Ureter (tissue), 1 donor: Measurements from ENCODE around the gene OR2W1. TPM values are rescaled to one million over a fixed set of nuclear protein-coding genes. Genes with fewer than 3 reads are reported as not detected.

Experiments
- DNase-seq: peaks from one replicate; pipeline ENCODE4 v3.0.0-alpha.2; 2020; ENCODE audit warnings: low spot score
- total RNA-seq: library from RNA; stranded (reverse); gene quantifications from one replicate; pipeline ENCODE4 v1.2.4, GENCODE V29; 2023
- donor health status: DM: yes; HTN: yes; CAD: no.

OR2W1 gene, protein sequence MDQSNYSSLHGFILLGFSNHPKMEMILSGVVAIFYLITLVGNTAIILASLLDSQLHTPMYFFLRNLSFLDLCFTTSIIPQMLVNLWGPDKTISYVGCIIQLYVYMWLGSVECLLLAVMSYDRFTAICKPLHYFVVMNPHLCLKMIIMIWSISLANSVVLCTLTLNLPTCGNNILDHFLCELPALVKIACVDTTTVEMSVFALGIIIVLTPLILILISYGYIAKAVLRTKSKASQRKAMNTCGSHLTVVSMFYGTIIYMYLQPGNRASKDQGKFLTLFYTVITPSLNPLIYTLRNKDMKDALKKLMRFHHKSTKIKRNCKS
- total RNA-seq: not detected

DNA sequence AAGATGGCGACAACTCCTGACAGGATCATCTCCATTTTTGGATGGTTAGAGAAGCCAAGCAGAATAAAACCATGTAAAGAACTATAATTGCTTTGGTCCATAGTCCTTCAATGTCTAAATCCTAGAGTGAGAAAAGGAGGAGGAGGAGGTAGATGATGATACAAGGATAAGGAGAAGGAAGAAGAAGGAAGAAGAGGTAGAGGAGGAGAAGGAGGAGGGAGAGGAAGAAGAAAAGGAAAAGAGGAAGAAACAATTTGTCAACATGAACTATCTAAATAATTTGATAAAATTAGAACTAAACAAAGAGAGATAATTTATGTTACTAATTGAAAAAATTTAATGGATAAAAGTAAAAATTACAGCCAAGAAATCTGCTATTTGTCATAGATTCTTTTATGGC, at the start of gene OR2W1:
Gene OR2W1, minus strand, starts transcription at position 101 of the 400 bp plus-strand sequence. Its CDS starts 0 bp downstream, at position 101.
- DNase-seq: no peak

- no peak for DNase-seq
Observed at GRCh38 chr6:29092957-29093356, 48.0 kb upstream of the OR2W1 start.

GRCh38 chr6:29087213-29087612, 42.2 kb upstream of the OR2W1 start, which contains the start of gene OR2B3:
Gene OR2B3, minus strand, starts transcription at chr6:29087313. Its CDS starts 65 bp downstream, at chr6:29087248.
- DNase-seq: no peak

DNA sequence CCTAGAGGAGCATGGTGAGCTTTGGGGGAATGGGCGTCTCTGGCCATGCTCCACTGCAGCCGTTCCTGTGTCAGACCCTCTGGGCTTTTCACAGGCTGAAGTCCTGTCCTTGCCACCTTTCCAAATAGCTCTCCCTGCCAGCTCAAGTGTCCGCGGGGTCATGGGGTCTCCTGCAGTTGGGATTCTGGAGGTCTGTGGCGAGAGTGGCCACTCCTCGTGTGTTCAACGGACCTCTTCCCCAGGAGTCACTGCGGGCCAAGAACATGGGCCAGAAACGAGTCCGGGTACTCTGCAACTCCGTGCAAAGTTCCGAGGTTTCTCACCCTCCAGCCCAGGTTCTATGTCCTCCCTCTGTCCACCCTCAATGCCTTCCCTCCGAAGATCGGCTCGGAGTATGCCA, 37.5 kb upstream of the OR2W1 start:
- DNase-seq: no peak

- DNase-seq: no peak
Observed at GRCh38 chr6:29081312-29081711, 36.3 kb upstream of the OR2W1 start.

- no peak for DNase-seq
Observed at GRCh38 chr6:29079203-29079602, 34.2 kb upstream of the OR2W1 start.

GRCh38 chr6:29071831-29072723, 27.1 kb upstream of the OR2W1 start:
- DNase-seq: no peak

DNA sequence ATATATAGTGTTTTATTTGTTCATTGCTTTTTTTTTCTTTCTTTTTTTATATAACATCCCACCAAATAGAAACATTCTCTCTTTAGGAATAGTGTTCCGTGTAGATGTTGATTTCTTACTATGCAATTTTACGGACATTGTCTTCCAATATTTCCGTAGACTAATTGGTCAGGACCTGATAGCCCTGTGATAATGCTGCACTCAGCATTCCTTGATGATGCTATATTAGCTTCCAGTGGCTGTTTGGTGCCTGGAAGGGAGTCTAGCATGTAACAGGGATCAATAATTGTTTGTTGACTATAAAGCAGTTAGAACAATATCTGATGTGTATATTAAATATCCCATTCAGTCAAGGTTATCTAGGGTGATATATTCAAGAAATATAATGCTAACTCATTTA, 6.7 kb upstream of the OR2W1 start:
- no peak for DNase-seq

GRCh38 chr6:29035951-29036350, 9.0 kb downstream of the OR2W1 start:
- no peak for DNase-seq

- no peak for DNase-seq
Observed at GRCh38 chr6:29028821-29029220, 16.2 kb downstream of the OR2W1 start.

DNA sequence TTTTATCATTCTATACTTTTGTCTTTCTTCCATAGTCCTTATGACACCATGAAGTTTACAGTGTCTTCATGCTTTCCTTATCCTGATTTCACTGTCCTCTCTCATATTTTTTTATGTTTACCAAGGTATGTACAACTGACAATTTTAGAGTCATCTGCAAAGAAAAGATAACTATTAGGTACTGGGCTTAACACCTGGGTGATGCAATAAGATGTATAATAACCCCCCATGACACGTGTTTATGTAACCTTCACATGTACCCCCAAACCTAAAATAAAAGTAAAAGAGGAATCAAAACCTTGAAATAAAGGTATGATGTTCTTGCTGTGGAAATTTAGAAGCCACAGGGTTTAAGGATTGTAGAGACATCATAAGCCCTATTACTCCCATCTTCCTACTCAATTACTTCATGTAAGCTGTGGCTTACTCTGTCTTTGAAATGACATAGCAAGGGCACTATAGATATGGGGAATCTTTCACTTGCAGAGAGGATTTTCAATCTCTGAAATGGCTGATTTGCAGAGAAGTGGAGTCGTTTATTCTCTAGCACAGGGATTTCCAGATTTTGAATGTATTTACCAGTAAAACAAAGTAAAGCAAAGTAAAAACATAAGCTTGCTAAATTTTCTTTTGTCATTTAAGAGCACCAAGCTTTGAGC, 18.9 kb downstream of the OR2W1 start:
- DNase-seq: no peak

- no peak for DNase-seq
Observed at GRCh38 chr6:29021434-29021833, 23.5 kb downstream of the OR2W1 start.

DNA sequence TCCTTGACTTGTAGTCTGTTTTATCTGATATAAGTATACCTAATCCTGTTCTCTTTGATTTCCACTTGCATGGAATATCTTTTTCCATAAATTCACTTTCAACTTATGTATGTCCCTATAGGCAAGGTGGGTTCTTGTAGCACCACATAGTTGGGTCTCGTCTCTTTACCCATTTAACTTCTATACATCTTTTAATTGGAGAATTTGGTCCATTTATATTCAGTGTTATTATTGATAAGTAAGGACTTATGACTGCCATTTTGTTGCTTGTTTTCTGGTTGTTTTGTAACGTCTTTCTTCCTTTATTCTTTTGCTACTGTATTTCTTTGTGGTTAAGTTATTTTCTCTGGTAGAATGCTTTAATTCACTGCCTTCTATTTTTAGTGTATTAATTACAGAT, 25.3 kb downstream of the OR2W1 start:
- DNase-seq: no peak

DNA sequence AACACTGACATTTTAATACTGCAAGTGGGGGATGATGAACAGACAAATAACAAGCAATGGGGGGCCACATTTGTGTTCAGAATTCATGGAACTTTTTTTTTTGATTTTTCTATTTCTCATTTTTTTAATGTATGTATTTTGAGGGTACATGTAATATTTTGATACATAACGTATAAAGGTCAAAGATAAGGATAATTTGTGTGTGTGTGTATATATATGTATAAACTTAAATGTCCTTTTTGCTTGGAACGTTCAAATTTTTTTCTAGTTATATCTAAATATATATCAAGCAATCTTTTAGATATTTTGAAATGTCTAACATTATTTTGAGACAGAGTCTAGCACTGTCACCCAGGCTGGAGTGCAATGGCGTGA, 27.6 kb downstream of the OR2W1 start:
- DNase-seq: no peak

- DNase-seq: peak; percentile 85
Observed at GRCh38 chr6:29016559-29017427, 28.2 kb downstream of the OR2W1 start.

DNA sequence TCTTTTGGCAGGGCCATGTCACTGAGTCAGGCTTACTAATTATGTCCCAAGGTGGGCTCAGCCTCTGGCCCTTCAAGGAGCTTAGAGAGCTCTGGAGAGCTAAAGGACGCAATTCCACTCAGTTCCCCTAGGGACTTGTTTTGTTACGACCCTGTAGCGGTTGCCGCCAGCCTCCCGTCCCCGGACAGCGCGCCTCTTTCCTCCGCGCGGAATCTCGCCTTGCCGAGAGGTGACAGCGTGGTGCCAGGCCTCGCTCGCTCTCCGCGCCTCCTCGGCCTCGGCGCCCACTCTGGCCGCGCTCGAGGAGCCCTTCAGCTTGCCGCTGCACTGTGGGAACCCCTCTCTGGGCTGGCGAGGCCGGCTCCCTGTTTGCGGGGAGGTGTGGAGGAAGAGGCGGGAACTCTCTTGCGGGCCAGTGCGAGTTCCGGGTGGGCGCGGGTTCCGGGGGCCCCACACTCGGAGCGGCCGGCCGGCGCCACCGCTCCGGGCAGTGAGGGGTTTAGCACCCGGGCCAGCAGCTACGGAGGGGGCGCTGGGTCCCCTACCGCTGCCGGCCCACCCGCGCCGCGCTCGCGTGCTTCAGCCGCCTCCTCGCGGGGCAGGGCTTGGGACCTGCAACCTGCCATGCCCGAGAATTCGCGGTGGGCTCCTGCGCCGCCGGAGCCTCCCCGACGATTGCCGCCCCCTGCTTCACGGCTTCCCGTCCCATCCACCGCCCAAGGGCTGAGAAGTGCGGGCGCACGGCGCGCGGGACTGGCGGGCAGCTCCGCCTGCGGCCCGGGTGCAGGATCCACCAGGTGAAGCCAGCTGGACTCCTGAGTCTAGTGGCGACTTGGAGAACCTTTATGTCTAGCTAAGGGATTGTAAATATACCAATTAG, 30.0 kb downstream of the OR2W1 start:
- no peak for DNase-seq

GRCh38 chr6:29011276-29011734, 33.7 kb downstream of the OR2W1 start:
- DNase-seq: no peak

DNA sequence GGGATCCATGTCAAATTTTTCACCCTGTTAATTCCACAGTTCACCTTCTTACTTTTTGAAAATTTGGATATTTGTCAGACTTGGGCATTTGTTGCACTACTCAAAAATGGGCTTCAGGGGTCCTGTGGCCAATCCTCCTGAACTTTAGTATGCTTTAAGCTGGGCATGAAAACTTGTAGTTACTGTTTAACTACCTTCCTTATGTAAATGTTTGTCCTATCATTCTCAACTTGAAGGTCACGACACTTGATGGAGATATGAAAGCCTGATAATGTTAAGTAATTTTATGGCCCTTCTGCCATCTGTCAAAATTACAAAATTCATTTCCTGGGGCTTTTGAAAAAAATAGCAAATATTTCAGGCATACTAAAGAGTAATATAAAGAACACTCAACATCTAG, 35.6 kb downstream of the OR2W1 start:
- DNase-seq: no peak

DNA sequence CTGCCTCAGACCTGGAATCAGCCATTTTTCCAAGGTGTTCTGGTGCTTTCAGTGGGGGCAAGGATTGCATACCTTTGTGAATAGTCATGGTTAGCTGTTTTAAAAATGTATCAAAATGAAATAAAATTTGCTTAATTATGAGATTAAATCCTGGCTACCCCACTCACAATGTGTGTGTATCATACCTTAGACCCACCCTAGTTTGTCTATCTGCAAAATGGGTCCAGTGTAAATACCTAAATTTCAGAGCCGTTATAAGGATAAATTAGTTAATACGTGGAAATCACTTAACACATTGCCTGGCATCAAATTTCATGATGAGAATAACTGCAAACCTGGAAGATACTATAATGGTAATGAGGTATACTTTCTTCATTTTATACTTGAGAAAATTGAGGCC, 36.9 kb downstream of the OR2W1 start:
- no peak for DNase-seq

- DNase-seq: peak; percentile 65
Observed at GRCh38 chr6:29005183-29005885, 39.6 kb downstream of the OR2W1 start, which contains the start of gene ZNF311. Gene ZNF311, minus strand, starts transcription at chr6:29005315. Its CDS starts 1,361 bp downstream, at chr6:29003954.
